GM21786 (cell line): ENCODE data around the gene CDC34.

Experiments used
- ATAC-seq: cut with Tn5 transposase; IDR thresholded peaks from one replicate; pipeline ENCODE4 v1.9.1; 2021; ENCODE audit not compliant: unreplicated experiment

The CDC34 gene

DNA sequence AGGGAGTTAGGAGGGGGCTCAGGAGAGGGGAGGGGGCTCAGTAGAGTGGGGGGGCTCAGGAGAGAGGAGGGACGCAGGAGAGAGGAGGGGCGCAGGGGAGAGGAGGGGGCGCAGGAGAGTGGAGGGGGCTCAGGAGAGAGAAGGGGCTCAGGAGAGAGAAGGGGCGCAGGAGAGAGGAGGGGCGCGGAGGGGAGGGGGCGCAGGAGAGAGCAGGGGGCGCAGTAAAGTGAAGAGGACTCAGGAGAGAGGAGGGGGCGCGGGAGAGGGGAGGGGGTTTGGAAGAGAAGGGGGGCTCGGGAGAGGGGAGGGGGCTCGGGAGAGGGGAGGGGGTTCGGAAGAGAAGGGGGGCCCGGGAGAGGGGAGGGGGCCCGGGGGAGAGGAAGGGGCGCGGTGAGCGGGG is 34.6 kb upstream of the CDC34 start:
- ATAC-seq, result no peak

DNA sequence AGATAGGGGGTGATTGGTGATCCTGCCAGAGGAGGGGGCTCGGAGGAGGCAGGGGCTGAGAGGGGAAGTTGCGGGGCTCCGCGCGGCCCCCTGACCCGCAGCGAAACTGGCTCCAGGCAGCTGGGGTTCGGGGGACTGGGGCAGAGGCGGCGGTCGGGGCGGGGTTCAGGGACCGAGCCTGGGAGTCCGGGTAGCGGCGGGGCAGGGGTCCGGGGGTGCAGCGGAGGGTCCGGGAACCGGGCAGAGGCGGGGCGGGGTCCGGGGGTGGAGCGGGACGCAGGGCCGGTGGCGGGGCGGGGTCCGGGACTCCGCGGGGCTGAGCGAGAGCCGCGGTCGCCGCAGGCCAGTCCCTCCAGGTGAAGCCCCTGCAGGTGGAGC is 34.1 kb upstream of the CDC34 start:
- no peak for ATAC-seq

DNA sequence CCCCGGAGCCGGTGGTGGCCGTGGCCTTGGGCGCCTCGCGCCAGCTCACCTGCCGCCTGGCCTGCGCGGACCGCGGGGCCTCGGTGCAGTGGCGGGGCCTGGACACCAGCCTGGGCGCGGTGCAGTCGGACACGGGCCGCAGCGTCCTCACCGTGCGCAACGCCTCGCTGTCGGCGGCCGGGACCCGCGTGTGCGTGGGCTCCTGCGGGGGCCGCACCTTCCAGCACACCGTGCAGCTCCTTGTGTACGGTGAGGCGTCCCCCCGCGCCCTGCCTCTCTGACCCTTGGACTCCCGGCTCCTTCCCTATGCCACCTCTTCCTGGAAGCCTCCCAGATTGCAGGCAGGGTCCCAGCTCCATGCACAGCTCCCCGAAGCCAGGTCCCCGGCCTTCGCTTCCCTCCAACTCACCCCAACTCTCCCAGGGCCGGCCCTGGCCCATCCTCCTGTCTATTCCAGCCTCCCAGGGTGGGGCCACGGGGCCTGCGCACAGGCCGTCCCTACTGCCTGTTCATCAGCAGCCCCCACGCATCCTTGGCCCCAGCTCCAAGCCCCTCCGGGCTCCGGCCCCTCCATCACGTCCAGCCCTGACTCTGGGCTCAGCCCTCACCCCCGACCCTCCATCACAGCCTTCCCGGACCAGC is 33.6 kb upstream of the CDC34 start:
- no peak for ATAC-seq

DNA sequence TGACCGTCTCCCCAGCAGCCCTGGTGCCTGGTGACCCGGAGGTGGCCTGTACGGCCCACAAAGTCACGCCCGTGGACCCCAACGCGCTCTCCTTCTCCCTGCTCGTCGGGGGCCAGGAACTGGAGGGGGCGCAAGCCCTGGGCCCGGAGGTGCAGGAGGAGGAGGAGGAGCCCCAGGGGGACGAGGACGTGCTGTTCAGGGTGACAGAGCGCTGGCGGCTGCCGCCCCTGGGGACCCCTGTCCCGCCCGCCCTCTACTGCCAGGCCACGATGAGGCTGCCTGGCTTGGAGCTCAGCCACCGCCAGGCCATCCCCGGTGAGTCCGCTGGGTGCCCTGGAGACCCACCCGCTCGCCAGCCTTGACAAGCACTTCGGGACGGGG is 33.1 kb upstream of the CDC34 start:
- no peak for ATAC-seq

DNA sequence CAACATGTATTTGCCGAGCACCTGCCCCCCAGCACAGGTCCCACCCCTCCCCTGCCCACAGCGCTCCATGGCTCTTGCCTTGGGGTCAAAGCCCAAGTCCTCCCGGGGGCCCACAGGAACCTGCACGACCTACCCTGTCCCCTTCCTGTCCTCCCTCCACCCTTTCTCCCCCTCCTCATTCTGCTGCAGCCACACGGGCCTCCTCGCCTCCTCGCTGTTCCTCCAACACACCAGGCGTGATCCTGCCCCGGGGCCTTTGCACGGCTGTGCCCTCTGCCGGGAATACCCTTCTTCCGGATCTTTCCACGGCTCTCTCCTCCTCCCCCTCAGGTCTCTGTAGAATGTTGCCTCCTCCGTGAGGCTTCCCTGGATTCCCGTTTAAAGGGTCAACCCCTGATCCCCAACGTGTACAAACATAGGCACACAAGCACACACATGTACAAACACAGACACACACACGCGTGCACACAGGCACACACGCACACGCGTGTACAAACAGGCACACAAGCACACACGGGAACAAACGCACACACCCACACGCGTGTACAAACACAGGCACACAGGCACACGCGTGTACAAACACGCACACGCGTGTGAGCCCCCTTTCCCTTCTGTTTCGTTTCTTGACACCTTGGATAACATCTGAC is 32.5 kb upstream of the CDC34 start:
- no peak for ATAC-seq

DNA sequence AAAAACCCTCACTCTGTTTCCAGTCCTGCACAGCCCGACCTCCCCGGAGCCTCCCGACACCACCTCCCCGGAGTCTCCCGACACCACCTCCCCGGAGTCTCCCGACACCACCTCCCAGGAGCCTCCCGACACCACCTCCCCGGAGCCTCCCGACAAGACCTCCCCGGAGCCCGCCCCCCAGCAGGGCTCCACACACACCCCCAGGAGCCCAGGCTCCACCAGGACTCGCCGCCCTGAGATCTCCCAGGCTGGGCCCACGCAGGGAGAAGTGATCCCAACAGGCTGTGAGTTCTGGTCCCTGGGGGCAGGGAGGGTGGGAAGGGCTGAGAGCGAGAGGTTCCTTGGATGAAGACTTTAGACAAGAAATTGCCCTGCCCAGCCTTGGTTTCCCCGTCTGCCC is 29.9 kb upstream of the CDC34 start:
- ATAC-seq, result no peak

DNA sequence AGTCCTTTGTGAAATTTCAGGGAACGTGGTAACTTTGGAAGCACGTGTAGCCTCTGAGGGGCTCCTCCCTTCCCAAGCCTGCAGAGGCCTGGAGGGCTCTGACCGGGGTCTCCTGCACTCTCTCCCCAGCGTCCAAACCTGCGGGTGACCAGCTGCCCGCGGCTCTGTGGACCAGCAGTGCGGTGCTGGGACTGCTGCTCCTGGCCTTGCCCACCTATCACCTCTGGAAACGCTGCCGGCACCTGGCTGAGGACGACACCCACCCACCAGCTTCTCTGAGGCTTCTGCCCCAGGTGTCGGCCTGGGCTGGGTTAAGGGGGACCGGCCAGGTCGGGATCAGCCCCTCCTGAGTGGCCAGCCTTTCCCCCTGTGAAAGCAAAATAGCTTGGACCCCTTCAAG is 26.9 kb upstream of the CDC34 start:
- ATAC-seq, result no peak

GRCh38 chr19:506404-507285 is 24.9 kb upstream of the CDC34 start:
- peak; percentile 64 for ATAC-seq

- ATAC-seq, result peak; percentile 54
These were observed 24.0 kb upstream of the CDC34 start, which contains the start of gene TPGS1 for GRCh38 chr19:507286-508203. TSS of gene TPGS1 (plus strand) at chr19:507497. CDS start at chr19:507507, 10 bp downstream.

DNA sequence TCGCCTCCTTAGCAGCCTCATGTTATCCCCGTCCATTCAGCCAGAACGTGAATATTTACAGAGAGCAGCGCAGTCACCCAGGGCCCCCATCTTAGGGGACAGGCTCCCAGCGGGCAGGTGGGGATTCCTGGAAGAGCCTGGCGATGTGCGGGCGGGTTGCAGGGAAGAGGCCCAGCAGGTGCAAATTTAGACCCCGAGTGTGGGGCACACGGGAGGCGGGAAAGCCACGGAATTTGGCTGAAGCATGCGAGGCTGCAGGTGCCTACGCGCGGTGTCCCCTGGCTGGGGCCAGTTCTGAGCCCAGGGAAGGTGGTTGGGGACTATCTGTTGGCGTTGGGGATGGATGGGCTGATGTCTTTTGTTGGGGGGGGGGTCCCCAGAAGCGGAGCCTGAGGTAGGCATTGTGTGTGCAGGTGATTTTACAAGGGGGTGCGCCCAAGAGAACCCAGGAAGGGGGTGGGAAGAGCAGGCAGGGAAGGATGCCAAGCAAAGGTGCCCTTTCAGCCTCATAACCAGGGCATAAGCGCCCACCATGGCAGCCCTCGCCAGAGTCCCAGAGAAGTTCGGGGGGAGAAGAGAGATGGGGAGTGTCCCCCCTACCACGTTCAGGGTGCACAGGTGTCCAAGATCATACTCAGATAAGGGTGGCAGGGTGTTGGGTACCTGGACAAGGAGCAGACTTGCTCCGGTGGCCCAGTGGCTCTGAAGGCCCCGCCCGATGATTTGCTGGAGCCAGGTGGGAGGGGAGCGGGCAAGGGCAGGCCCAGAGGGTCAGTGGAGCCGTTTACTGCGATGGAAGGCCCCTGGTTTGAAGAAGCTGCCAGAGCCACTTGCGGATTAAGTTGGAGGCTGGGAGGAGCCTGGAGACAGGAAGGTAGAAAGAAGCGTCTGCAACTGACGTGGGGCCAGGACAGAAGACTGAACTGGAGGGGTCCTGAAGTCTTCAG is 23.1 kb upstream of the CDC34 start:
- ATAC-seq, result no peak

GRCh38 chr19:510606-511100 is 20.9 kb upstream of the CDC34 start:
- ATAC-seq, result no peak

DNA sequence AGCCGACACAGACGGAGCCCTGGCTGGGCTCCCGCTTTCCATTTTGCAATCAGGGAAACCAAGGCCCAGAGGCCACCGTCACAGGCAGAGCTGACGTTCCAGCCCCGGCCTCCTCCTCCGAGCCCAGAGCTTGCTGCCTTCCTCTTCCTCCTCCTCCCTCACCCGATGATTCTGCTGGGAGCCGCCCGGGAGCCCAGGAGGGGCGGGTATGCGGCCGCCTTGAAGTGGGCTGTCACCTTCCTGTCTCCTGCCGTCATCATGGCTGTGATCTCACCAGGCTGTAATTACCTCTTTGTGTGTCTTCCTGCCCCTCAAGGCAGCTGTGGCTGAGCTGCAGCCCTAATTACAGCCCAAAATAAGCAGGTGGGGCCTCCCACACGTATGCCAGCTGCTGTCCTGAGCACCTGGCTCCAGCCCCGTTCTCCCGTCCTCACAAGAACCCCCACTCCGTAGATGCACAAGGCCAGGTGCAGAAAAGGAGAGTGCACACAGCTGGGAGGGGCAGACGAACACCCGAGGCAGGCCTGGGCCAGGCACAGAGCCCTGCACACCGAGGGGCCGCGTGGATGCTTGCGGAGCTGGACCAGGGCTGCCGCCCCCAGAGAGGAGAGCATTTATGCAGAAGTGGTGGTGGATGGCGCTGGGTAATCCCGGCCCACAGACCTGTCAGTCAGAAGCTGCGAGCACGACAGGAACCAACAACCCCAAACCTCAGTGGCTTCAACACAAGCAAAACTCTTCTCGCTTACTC is 20.3 kb upstream of the CDC34 start:
- no peak for ATAC-seq

- ATAC-seq, result no peak
These were observed 18.8 kb upstream of the CDC34 start for GRCh38 chr19:512547-513365.

DNA sequence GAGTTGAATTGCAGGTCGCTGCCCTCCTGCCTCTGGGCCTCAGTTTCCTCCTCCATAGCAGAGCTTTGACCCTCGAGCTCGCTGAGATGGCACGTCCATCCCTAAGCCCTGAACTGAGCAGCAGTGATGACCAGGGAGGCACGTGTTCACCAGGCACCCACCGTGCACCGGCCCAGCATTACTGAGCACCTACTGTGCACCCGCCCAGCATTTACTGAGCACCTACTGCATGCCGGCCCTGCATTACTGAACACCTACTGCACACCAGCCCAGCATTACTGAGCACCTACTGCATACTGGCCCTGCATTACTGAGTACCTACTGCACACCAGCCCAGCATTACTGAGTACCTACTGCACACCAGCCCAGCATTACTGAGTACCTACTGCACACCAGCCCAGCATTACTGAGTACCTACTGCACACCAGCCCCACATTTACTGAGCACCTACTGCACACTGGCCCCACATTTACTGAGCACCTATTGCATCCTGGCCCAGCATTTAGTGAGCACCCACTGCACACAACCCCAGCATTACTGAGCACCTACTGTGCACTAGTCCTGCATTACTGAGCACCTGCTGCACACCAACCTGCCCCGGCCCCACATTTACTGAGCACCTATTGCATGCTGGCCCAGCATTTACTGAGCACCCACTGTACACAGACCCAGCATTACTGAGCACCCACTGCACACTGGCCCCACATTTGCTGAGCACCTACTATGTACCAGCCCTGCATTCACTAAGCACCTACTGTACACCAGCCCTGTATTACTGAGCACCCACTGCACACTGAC is 18.0 kb upstream of the CDC34 start:
- no peak for ATAC-seq

DNA sequence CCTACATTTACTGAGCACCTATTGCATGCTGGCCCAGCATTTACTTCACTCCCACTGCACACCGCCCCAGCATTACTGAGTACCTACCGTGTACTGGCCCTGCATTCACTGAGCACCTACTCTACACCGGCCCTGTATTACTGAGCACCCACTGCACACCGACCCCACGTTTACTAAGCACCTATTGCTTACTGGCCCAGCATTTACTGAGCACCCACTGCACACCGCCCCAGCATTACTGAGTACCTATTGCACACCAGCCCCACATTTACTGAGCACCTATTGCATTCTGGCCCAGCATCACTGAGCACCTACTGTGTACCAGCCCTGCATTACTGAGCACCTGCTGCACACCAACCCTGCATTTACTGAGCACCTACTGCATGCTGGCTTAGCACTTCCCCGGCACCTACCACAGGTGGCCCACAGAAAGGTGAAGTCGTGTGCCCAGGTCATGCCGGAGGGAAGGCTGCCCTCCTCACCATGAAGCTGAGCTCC is 17.3 kb upstream of the CDC34 start:
- no peak for ATAC-seq

- ATAC-seq, result no peak
These were observed 13.6 kb upstream of the CDC34 start for GRCh38 chr19:517721-518597.
